ENCODE results near the gene CCR3.

CCR3 gene

GRCh38 chr3:46239952-46240351, 2.3 kb upstream of the CCR3 start:
- in situ Hi-C loops (cut with MboI; ENCODE audit: low pct_unique_long_range_greater_than_20kb, low sequenced_read_pairs, unreplicated experiment): no loop called here
- no peak for DNase-seq (ENCODE audit: low spot score)
- no peak for TF ChIP-seq CTCF (IDR thresholded peaks at IDR 0.05; ENCODE audit: extremely low read depth, insufficient read depth, missing control alignments)

GRCh38 chr3:46243560-46243959, 1.3 kb downstream of the CCR3 start:
- in situ Hi-C loops (cut with MboI; ENCODE audit: low pct_unique_long_range_greater_than_20kb, low sequenced_read_pairs, unreplicated experiment): no loop called here
- no peak for TF ChIP-seq CTCF (IDR thresholded peaks at IDR 0.05; ENCODE audit: extremely low read depth, insufficient read depth, missing control alignments)
- no peak for DNase-seq (ENCODE audit: low spot score)

GRCh38 chr3:46245146-46245545, 2.9 kb downstream of the CCR3 start:
- in situ Hi-C loops (cut with MboI; ENCODE audit: low pct_unique_long_range_greater_than_20kb, low sequenced_read_pairs, unreplicated experiment): no loop called here
- DNase-seq (ENCODE audit: low spot score): no peak
- TF ChIP-seq CTCF (IDR thresholded peaks at IDR 0.05; ENCODE audit: extremely low read depth, insufficient read depth, missing control alignments): no peak

GRCh38 chr3:46252980-46253379, 10.7 kb downstream of the CCR3 start:
- DNase-seq (ENCODE audit: low spot score): peak; percentile 15
- in situ Hi-C loops (cut with MboI; ENCODE audit: low pct_unique_long_range_greater_than_20kb, low sequenced_read_pairs, unreplicated experiment): no loop called here
- no peak for TF ChIP-seq CTCF (IDR thresholded peaks at IDR 0.05; ENCODE audit: extremely low read depth, insufficient read depth, missing control alignments)

GRCh38 chr3:46258525-46258924, 16.3 kb downstream of the CCR3 start:
- in situ Hi-C loops (cut with MboI; ENCODE audit: low pct_unique_long_range_greater_than_20kb, low sequenced_read_pairs, unreplicated experiment): no loop called here

GRCh38 chr3:46261926-46262594, 19.8 kb downstream of the CCR3 start:
- no peak for DNase-seq (ENCODE audit: low spot score)
- TF ChIP-seq CTCF (IDR thresholded peaks at IDR 0.05; ENCODE audit: extremely low read depth, insufficient read depth, missing control alignments): no peak
- in situ Hi-C loops (cut with MboI; ENCODE audit: low pct_unique_long_range_greater_than_20kb, low sequenced_read_pairs, unreplicated experiment): no loop called here

More at GRCh38 chr3:46258525-46258924, 16.3 kb downstream of the CCR3 start:
- no peak for TF ChIP-seq CTCF (IDR thresholded peaks at IDR 0.05; ENCODE audit: extremely low read depth, insufficient read depth, missing control alignments)
- no peak for DNase-seq (ENCODE audit: low spot score)

Data from GM13977 (cell line).